Sigmoid colon (tissue), 7 donors: Measurements from ENCODE around the gene MVB12B. TPM values are rescaled to one million over a fixed set of nuclear protein-coding genes. Genes with fewer than 3 reads are reported as not detected.

Experiments
- DNase-seq: peaks from one replicate; pipeline ENCODE4 v3.0.0-alpha.2; 2019
- H3K27ac ChIP-seq, 4 donors: fragments of 200-600 bp; sonication (generic); one replicate each; pipeline ENCODE4 v1.5.1; 2016 to 2019; ENCODE audit warnings: mild to moderate bottlenecking in 1 of 4
- H3K27me3 ChIP-seq, 3 donors: fragments of 200-600 bp; sonication (generic); one replicate each; pipeline ENCODE4 v1.5.1; 2019; ENCODE audit warnings: mild to moderate bottlenecking in 1 of 3
- H3K36me3 ChIP-seq, 4 donors: fragments of 200-600 bp; sonication (generic); one replicate each; pipeline ENCODE4 v1.5.1; 2016 to 2019
- H3K4me1 ChIP-seq, 4 donors: fragments of 200-600 bp; sonication (generic); one replicate each; pipeline ENCODE4 v1.5.1; 2017 to 2019
- H3K4me3 ChIP-seq, 4 donors: fragments of 200-600 bp; sonication (generic); one replicate each; pipeline ENCODE4 v1.5.1; 2017 to 2019; ENCODE audit warnings: mild to moderate bottlenecking in 2 of 4, moderate library complexity in 1 of 4
- H3K9me3 ChIP-seq, 4 donors: fragments of 200-600 bp in 3 of 4; sonication (generic) in 3 of 4; one replicate each; pipeline versions ENCODE4 v1.5.1 to v1.6.1; 2013 to 2019
- CTCF ChIP-seq, 4 experiments: fragments of 450-650 bp in 3 of 4; fragments of 200-600 bp in 1 of 4; IDR thresholded peaks; one replicate each; pipeline ENCODE4 v1.5.1; 2016 to 2019; ENCODE audit warnings: antibody characterized with exemption in 4 of 4, mild to moderate bottlenecking in 3 of 4, moderate library complexity in 2 of 4
- EP300 ChIP-seq, 4 donors: sonication (generic); formaldehyde crosslinking; IDR thresholded peaks; one replicate each; pipeline ENCODE4 v1.6.1; 2017; ENCODE audit warnings: antibody characterized with exemption in 4 of 4
- POLR2A ChIP-seq, 2 donors: fragments of 450-650 bp; IDR thresholded peaks; one replicate each; pipeline ENCODE4 v1.6.1; 2016; ENCODE audit warnings: antibody characterized with exemption in 2 of 2, mild to moderate bottlenecking in 2 of 2, moderate library complexity in 2 of 2
- POLR2AphosphoS5 ChIP-seq, 4 donors: sonication (generic); formaldehyde crosslinking; IDR thresholded peaks; one replicate each; pipeline ENCODE4 v1.6.1; 2017; ENCODE audit warnings: antibody characterized with exemption in 4 of 4
- WGBS, 2 donors: extraction: QIAGEN DNeasy Blood & Tissue Kit; methylation state at CpG; one replicate each; pipeline ENCODE4 v1.1.7; 2013; 5-methylcytosine and 5-hydroxymethylcytosine counted together
- intact Hi-C: fragments of 100-400 bp; cut with DNase I; formaldehyde crosslinking; loops from one replicate; pipeline ENCODE4 v1.15.1; 2023
- polyA plus RNA-seq, 3 donors: library from polyadenylated mRNA; stranded (reverse); fragments of 200-250 nt; gene quantifications; one replicate each; pipeline ENCODE4 v1.2.3, GENCODE V29; 2013
- total RNA-seq, 4 donors: library from RNA; depleted of rRNA; stranded (reverse); fragments of >200 nt; gene quantifications; one replicate each; pipeline ENCODE4 v1.1.0, GENCODE V29; 2016
- donor health status: healthy with polysubstance abuse.
- donor health status: Bipolar disorder and iron deficiency.
- donor health status: healthy.

MVB12B gene
- total and polyA plus RNA-seq, 7 donors: 5.1 to 14.4 (median 12.2) TPM

- H3K36me3 ChIP-seq: no peaks in the 10 kb centered on the region
- no peaks in the 10 kb centered on the region for H3K9me3 ChIP-seq
- H3K27me3 ChIP-seq: no peaks in the 10 kb centered on the region
- H3K4me3 ChIP-seq: no peak overlapping the region
- intact Hi-C loops: no loop called here
- WGBS, 2 donors: 87% methylated on average over 4 of the region's 4 CpGs
- peaks cover 0 to 26% (median 17%) of the 10 kb centered on the region in 4 donors for H3K4me1 ChIP-seq
- no peak for DNase-seq
- no peak overlapping the region for H3K27ac ChIP-seq
- TF ChIP-seq CTCF (IDR thresholded peaks at IDR 0.05): no peak
- TF ChIP-seq EP300 (IDR thresholded peaks at IDR 0.05): no peak
- TF ChIP-seq POLR2A (IDR thresholded peaks at IDR 0.05): no peak
- no peak for TF ChIP-seq POLR2AphosphoS5 (IDR thresholded peaks at IDR 0.05)
Observed at GRCh38 chr9:126374366-126374781, 47.7 kb downstream of the MVB12B start.

GRCh38 chr9:126375386-126375785, 48.8 kb downstream of the MVB12B start:
- H3K9me3 ChIP-seq: no peaks in the 10 kb centered on the region
- WGBS, 2 donors: 18 to 19% methylated on average over 7 of the region's 7 CpGs
- no peak for DNase-seq
- H3K27me3 ChIP-seq: no peaks in the 10 kb centered on the region
- H3K27ac ChIP-seq: peak overlapping the region; percentile 28 to 45 (median 31)
- no peaks in the 10 kb centered on the region for H3K36me3 ChIP-seq
- TF ChIP-seq EP300 (IDR thresholded peaks at IDR 0.05): no peak
- no peak for TF ChIP-seq POLR2A (IDR thresholded peaks at IDR 0.05)
- no peak for TF ChIP-seq CTCF (IDR thresholded peaks at IDR 0.05)
- intact Hi-C loops: no loop called here
- no peak overlapping the region for H3K4me3 ChIP-seq
- H3K4me1 ChIP-seq: peaks cover 0 to 26% (median 17%) of the 10 kb centered on the region in 4 donors

- no peak for TF ChIP-seq EP300 (IDR thresholded peaks at IDR 0.05)
- TF ChIP-seq CTCF (IDR thresholded peaks at IDR 0.05): no peak
- TF ChIP-seq POLR2AphosphoS5 (IDR thresholded peaks at IDR 0.05): peak in 2 of 4 donors; percentile 10 to 31
- WGBS, 2 donors: 22 to 61% methylated on average over 18 of the region's 18 CpGs
- H3K4me3 ChIP-seq: no peak overlapping the region
- peaks cover 0 to 26% (median 17%) of the 10 kb centered on the region in 4 donors for H3K4me1 ChIP-seq
- peak overlapping the region; percentile 28 to 45 (median 31) for H3K27ac ChIP-seq
- H3K9me3 ChIP-seq: no peaks in the 10 kb centered on the region
- no peak for DNase-seq
- intact Hi-C loops: no loop called here
- peaks cover 0 to 10% (median 0%) of the 10 kb centered on the region in 4 donors for H3K36me3 ChIP-seq
- H3K27me3 ChIP-seq: no peaks in the 10 kb centered on the region
Observed at GRCh38 chr9:126376311-126377175, 49.9 kb downstream of the MVB12B start.

GRCh38 chr9:126377176-126377509, 50.5 kb downstream of the MVB12B start:
- DNase-seq: no peak
- Histone ChIP-seq H3K27ac (peak overlapping the region in 3 of 4 donors; percentile 2 to 45 (median 28)), H3K36me3 (peaks cover 0 to 13% (median 0%) of the 10 kb centered on the region in 4 donors), H3K4me3 (no peak overlapping the region), H3K4me1 (peaks cover 0 to 26% (median 17%) of the 10 kb centered on the region in 4 donors), H3K9me3 (no peaks in the 10 kb centered on the region), H3K27me3 (no peaks in the 10 kb centered on the region)
- TF ChIP-seq EP300 (IDR thresholded peaks at IDR 0.05): no peak
- TF ChIP-seq POLR2AphosphoS5 (IDR thresholded peaks at IDR 0.05): no peak
- TF ChIP-seq POLR2A (IDR thresholded peaks at IDR 0.05): no peak
- TF ChIP-seq CTCF (IDR thresholded peaks at IDR 0.05): no peak
- intact Hi-C loops: no loop called here
- WGBS, 2 donors: 68 to 91% methylated on average over 2 of the region's 2 CpGs
